ENCODE data around the gene GATD1. TPM values are rescaled to one million over a fixed set of nuclear protein-coding genes. Genes with fewer than 3 reads are reported as not detected.

Gene GATD1
- total RNA-seq, 1 donor from 2014 or later: 51.9 TPM

- H3K4me2 ChIP-seq (ENCODE audit: low read length): no peak overlapping the region
- H3K4me3 ChIP-seq (ENCODE audit: insufficient read depth, low read depth, low read length): no peak overlapping the region
- Mint-ChIP-seq H3K27me3 (ENCODE audit: low read depth, unreplicated experiment) (no peaks in the 10 kb centered on the region), H3K4me3 (ENCODE audit: unreplicated experiment) (peak overlapping the region; percentile 96), H3K27ac (ENCODE audit: unreplicated experiment) (no peak overlapping the region), H3K9me3 (ENCODE audit: unreplicated experiment) (no peaks in the 10 kb centered on the region), H3K4me1 (ENCODE audit: low read depth, unreplicated experiment) (peaks cover 18% of the 10 kb centered on the region), H3K36me3 (ENCODE audit: low read depth, unreplicated experiment) (peaks cover 15% of the 10 kb centered on the region)
- H3K79me2 ChIP-seq (ENCODE audit: insufficient read depth, low read length): peaks cover 57% of the 10 kb centered on the region
- H2AFZ ChIP-seq (ENCODE audit: low read depth, low read length): no peak overlapping the region
- peaks cover 39% of the 10 kb centered on the region for H4K20me1 ChIP-seq (ENCODE audit: insufficient read depth, low read length)
- no peaks in the 10 kb centered on the region for H3K27me3 ChIP-seq (ENCODE audit: insufficient read depth, low read length)
- H3K36me3 ChIP-seq (ENCODE audit: insufficient read depth, low read length): peaks cover 23% of the 10 kb centered on the region
- FAIRE-seq: no peak
- TF ChIP-seq, protein P1, sequence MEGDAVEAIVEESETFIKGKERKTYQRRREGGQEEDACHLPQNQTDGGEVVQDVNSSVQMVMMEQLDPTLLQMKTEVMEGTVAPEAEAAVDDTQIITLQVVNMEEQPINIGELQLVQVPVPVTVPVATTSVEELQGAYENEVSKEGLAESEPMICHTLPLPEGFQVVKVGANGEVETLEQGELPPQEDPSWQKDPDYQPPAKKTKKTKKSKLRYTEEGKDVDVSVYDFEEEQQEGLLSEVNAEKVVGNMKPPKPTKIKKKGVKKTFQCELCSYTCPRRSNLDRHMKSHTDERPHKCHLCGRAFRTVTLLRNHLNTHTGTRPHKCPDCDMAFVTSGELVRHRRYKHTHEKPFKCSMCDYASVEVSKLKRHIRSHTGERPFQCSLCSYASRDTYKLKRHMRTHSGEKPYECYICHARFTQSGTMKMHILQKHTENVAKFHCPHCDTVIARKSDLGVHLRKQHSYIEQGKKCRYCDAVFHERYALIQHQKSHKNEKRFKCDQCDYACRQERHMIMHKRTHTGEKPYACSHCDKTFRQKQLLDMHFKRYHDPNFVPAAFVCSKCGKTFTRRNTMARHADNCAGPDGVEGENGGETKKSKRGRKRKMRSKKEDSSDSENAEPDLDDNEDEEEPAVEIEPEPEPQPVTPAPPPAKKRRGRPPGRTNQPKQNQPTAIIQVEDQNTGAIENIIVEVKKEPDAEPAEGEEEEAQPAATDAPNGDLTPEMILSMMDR (IDR thresholded peaks at IDR 0.05; ENCODE audit: insufficient read depth, low read depth, low read length): no peak
- no peak for TF ChIP-seq EZH2 (IDR thresholded peaks at IDR 0.05; ENCODE audit: insufficient read depth, low read length)
- no peak for DNase-seq (ENCODE audit: low read depth)
- no peak overlapping the region for H3K27ac ChIP-seq (ENCODE audit: low read depth, low read length)
- no peaks in the 10 kb centered on the region for H3K9me3 ChIP-seq (ENCODE audit: insufficient read depth, low read depth, low read length)
- H3K9ac ChIP-seq (ENCODE audit: low read length): no peak overlapping the region
- peaks cover 17% of the 10 kb centered on the region for H3K4me1 ChIP-seq (ENCODE audit: insufficient read depth, low read length)
These were observed 35.1 kb upstream of the GATD1 start for GRCh38 chr11:812390-812789.

DNA sequence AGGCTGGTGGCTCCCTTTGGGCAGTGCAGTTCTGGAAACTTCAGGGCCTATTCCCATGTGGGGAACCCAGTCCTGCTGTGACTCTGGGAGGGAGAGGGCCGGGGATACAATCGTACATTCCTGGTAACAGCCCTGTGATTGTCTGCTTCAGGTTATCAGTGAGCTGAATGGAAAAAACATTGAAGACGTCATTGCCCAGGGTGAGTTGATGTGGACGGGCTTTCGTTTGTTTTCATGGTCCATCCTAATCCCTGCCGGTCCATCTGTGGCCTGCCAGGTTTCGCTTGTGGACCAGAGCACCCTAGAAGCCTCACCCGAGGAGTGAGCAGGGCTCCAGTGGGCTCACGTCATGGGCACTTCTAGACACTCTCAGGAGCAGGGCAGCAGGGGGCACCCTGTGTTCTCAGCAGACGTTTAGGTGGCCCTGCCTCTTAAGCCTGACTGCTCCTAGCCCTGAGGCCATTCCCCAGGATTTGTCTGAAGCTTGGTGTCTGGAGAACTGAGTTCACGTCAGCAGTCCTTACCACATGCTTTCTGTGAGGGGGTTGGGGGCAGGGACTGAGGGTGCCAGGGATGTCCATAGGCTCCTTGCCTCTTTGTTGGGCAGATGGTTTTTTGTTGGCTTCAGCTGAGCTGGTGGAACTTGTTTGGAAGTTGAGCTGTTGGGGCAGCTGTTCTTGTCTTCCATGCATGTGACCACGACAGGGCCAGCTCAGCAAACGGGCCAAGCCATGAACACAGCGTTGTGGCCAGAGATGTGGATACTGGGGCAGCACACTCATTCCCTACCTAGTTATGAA lies 34.4 kb upstream of the GATD1 start:
- peak overlapping the region; percentile 87 for H3K27ac Mint-ChIP-seq (ENCODE audit: unreplicated experiment)
- Histone ChIP-seq H3K27ac (ENCODE audit: low read depth, low read length) (no peak overlapping the region), H4K20me1 (ENCODE audit: insufficient read depth, low read length) (peaks cover 39% of the 10 kb centered on the region), H3K36me3 (ENCODE audit: insufficient read depth, low read length) (peaks cover 23% of the 10 kb centered on the region), H3K79me2 (ENCODE audit: insufficient read depth, low read length) (peaks cover 57% of the 10 kb centered on the region), H3K9me3 (ENCODE audit: insufficient read depth, low read depth, low read length) (no peaks in the 10 kb centered on the region), H3K4me1 (ENCODE audit: insufficient read depth, low read length) (peaks cover 17% of the 10 kb centered on the region), H3K27me3 (ENCODE audit: insufficient read depth, low read length) (no peaks in the 10 kb centered on the region), H3K9ac (ENCODE audit: low read length) (peak overlapping the region; percentile 94), H2AFZ (ENCODE audit: low read depth, low read length) (no peak overlapping the region), H3K4me2 (ENCODE audit: low read length) (peak overlapping the region; percentile 92), H3K4me3 (ENCODE audit: insufficient read depth, low read depth, low read length) (peak overlapping the region; percentile 87)
- peaks cover 15% of the 10 kb centered on the region for H3K36me3 Mint-ChIP-seq (ENCODE audit: low read depth, unreplicated experiment)
- TF ChIP-seq, protein P1 (IDR thresholded peaks at IDR 0.05; ENCODE audit: insufficient read depth, low read depth, low read length): no peak
- TF ChIP-seq EZH2 (IDR thresholded peaks at IDR 0.05; ENCODE audit: insufficient read depth, low read length): no peak
- peak overlapping the region; percentile 96 for H3K4me3 Mint-ChIP-seq (ENCODE audit: unreplicated experiment)
- peaks cover 18% of the 10 kb centered on the region for H3K4me1 Mint-ChIP-seq (ENCODE audit: low read depth, unreplicated experiment)
- no peak for FAIRE-seq
- no peaks in the 10 kb centered on the region for H3K9me3 Mint-ChIP-seq (ENCODE audit: unreplicated experiment)
- H3K27me3 Mint-ChIP-seq (ENCODE audit: low read depth, unreplicated experiment): no peaks in the 10 kb centered on the region
- DNase-seq (ENCODE audit: low read depth): no peak

GRCh38 chr11:810040-810567 lies 32.8 kb upstream of the GATD1 start:
- peaks cover 18% of the 10 kb centered on the region for H3K4me1 Mint-ChIP-seq (ENCODE audit: low read depth, unreplicated experiment)
- H2AFZ ChIP-seq (ENCODE audit: low read depth, low read length): no peak overlapping the region
- H3K36me3 ChIP-seq (ENCODE audit: insufficient read depth, low read length): peaks cover 23% of the 10 kb centered on the region
- no peaks in the 10 kb centered on the region for H3K27me3 ChIP-seq (ENCODE audit: insufficient read depth, low read length)
- H3K27ac ChIP-seq (ENCODE audit: low read depth, low read length): peak overlapping the region; percentile 99
- TF ChIP-seq, protein P1 (IDR thresholded peaks at IDR 0.05; ENCODE audit: insufficient read depth, low read depth, low read length): no peak
- TF ChIP-seq EZH2 (IDR thresholded peaks at IDR 0.05; ENCODE audit: insufficient read depth, low read length): no peak
- peak overlapping the region; percentile 94 for H3K9ac ChIP-seq (ENCODE audit: low read length)
- H3K9me3 Mint-ChIP-seq (ENCODE audit: unreplicated experiment): no peaks in the 10 kb centered on the region
- FAIRE-seq (no peak), DNase-seq (ENCODE audit: low read depth) (no peak)
- peak overlapping the region; percentile 92 for H3K4me2 ChIP-seq (ENCODE audit: low read length)
- H3K79me2 ChIP-seq (ENCODE audit: insufficient read depth, low read length): peaks cover 57% of the 10 kb centered on the region
- peak overlapping the region; percentile 91 for H3K27ac Mint-ChIP-seq (ENCODE audit: unreplicated experiment)
- H3K9me3 ChIP-seq (ENCODE audit: insufficient read depth, low read depth, low read length): no peaks in the 10 kb centered on the region
- H4K20me1 ChIP-seq (ENCODE audit: insufficient read depth, low read length): peaks cover 39% of the 10 kb centered on the region
- H3K4me3 ChIP-seq (ENCODE audit: insufficient read depth, low read depth, low read length): peak overlapping the region; percentile 87
- H3K27me3 Mint-ChIP-seq (ENCODE audit: low read depth, unreplicated experiment): no peaks in the 10 kb centered on the region
- H3K36me3 Mint-ChIP-seq (ENCODE audit: low read depth, unreplicated experiment): peaks cover 14% of the 10 kb centered on the region
- peaks cover 22% of the 10 kb centered on the region for H3K4me1 ChIP-seq (ENCODE audit: insufficient read depth, low read length)
- H3K4me3 Mint-ChIP-seq (ENCODE audit: unreplicated experiment): peak overlapping the region; percentile 96
